GM12878 (cell line): ENCODE results near the gene FKBP2. TPM values are rescaled to one million over a fixed set of nuclear protein-coding genes. Genes with fewer than 3 reads are reported as not detected.

Experiments used
- BCL11A ChIP-seq: IDR thresholded peaks from 2 replicates; pipeline ENCODE4 v1.6.1; 2011; ENCODE audit warnings: low read depth, low read length
- BRCA1 ChIP-seq: IDR thresholded peaks from 2 replicates; pipeline ENCODE4 v1.6.1; 2011; ENCODE audit warnings: low read depth, low read length, improper control_type of control experiment
- CBX5 ChIP-seq: sonication (generic); IDR thresholded peaks from 2 replicates; pipeline ENCODE4 v1.6.1; 2016; ENCODE audit warnings: low read depth, moderate library complexity, mild to moderate bottlenecking, inconsistent platforms
- EED ChIP-seq: sonication (generic); IDR thresholded peaks from 2 replicates; pipeline ENCODE4 v1.6.1; 2016; ENCODE audit warnings: antibody characterized with exemption, low read depth
- EP300 ChIP-seq, 2 experiments: fragments of 150-350 bp in 1 of 2; IDR thresholded peaks; 2 replicates each; pipeline ENCODE4 v1.6.1; 2011 to 2012; ENCODE audit warnings: low read depth in 2 of 2, low read length in 2 of 2, borderline replicate concordance in 1 of 2, improper control_type of control experiment in 1 of 2, inconsistent platforms in 1 of 2; ENCODE audit not compliant: control insufficient read depth in 1 of 2
- FOS ChIP-seq: IDR thresholded peaks from 3 replicates; pipeline ENCODE4 v1.6.1; 2011; ENCODE audit warnings: borderline replicate concordance; ENCODE audit not compliant: insufficient read length; ENCODE audit errors: extremely low read depth
- JUNB ChIP-seq: IDR thresholded peaks from 2 replicates; pipeline ENCODE4 v1.6.1; 2016; ENCODE audit warnings: antibody characterized with exemption, mild to moderate bottlenecking
- JUND ChIP-seq: IDR thresholded peaks from 2 replicates; pipeline ENCODE4 v1.6.1; 2012; ENCODE audit warnings: low read depth, mild to moderate bottlenecking, low read length, improper control_type of control experiment, moderate library complexity
- KAT2A ChIP-seq: conservative IDR thresholded peaks from 2 replicates; pipeline ENCODE4 v1.6.1; 2011; ENCODE audit warnings: low read depth, low read length; ENCODE audit not compliant: control insufficient read depth
- MEF2A ChIP-seq: IDR thresholded peaks from 2 replicates; pipeline ENCODE4 v1.6.1; 2011; ENCODE audit warnings: low read depth, mild to moderate bottlenecking, low read length, moderate library complexity; ENCODE audit not compliant: insufficient read depth
- MEF2B ChIP-seq: fragments of 450-650 bp; IDR thresholded peaks from 2 replicates; pipeline ENCODE4 v1.6.1; 2018; ENCODE audit warnings: mild to moderate bottlenecking, moderate library complexity; ENCODE audit not compliant: partially characterized antibody, poor library complexity, severe bottlenecking
- MXI1 ChIP-seq: fragments of 150-350 bp; IDR thresholded peaks from 2 replicates; pipeline ENCODE4 v1.6.1; 2011; ENCODE audit warnings: low read depth, mild to moderate bottlenecking, inconsistent platforms, low read length, improper control_type of control experiment
- NR2C1 ChIP-seq: fragments of 450-650 bp; IDR thresholded peaks from 2 replicates; pipeline ENCODE4 v1.6.1; 2017; ENCODE audit warnings: antibody characterized with exemption, mild to moderate bottlenecking, moderate library complexity
- POLR2AphosphoS2 ChIP-seq: IDR thresholded peaks from 2 replicates; pipeline ENCODE4 v1.6.1; 2011; ENCODE audit warnings: low read depth, mild to moderate bottlenecking, low read length, improper control_type of control experiment, moderate library complexity
- RAD21 ChIP-seq: IDR thresholded peaks from 2 replicates; pipeline ENCODE4 v1.6.1; 2011; ENCODE audit warnings: mild to moderate bottlenecking, low read depth, low read length, moderate library complexity; ENCODE audit not compliant: insufficient read depth
- RB1 ChIP-seq: fragments of 450-650 bp; formaldehyde crosslinking; IDR thresholded peaks from 2 replicates; pipeline ENCODE4 v1.6.1; 2017; ENCODE audit warnings: mild to moderate bottlenecking, borderline replicate concordance
- SIX5 ChIP-seq: IDR thresholded peaks from 2 replicates; pipeline ENCODE4 v1.6.1; 2011; ENCODE audit warnings: mild to moderate bottlenecking, low read depth, low read length, moderate library complexity; ENCODE audit not compliant: severe bottlenecking
- SMC3 ChIP-seq: IDR thresholded peaks from 2 replicates; pipeline ENCODE4 v1.6.1; 2011; ENCODE audit warnings: low read length, improper control_type of control experiment, borderline replicate concordance
- TAF1 ChIP-seq: IDR thresholded peaks from 2 replicates; pipeline ENCODE4 v1.6.1; 2011; ENCODE audit warnings: mild to moderate bottlenecking, low read depth, low read length, borderline replicate concordance
- TCF12 ChIP-seq: IDR thresholded peaks from 2 replicates; pipeline ENCODE4 v1.6.1; 2011; ENCODE audit warnings: low read depth, mild to moderate bottlenecking, low read length
- ZNF207 ChIP-seq: fragments of 450-650 bp; IDR thresholded peaks from 2 replicates; pipeline ENCODE4 v1.6.1; 2014; ENCODE audit warnings: antibody characterized with exemption, mild to moderate bottlenecking, borderline replicate concordance
- ZNF622 ChIP-seq: fragments of 450-650 bp; IDR thresholded peaks from 2 replicates; pipeline ENCODE4 v1.6.1; 2017; ENCODE audit warnings: mild to moderate bottlenecking, inconsistent platforms
- polyA plus RNA-seq, 11 experiments: library from polyadenylated mRNA; depleted of rRNA in 4 of 11; unstranded in 6 of 11; stranded (reverse) in 5 of 11; fragments of >200 nt; fragmentation: Nextera tagmentation in 4 of 11; fragmentation: Illumina TruSeq in 1 of 11; extraction: Ambion mirVana in 4 of 11; extraction: Trizol in 1 of 11; gene quantifications; 1 replicate in 1 of 11; 2 replicates in 10 of 11; pipeline versions ENCODE4 v1.2.1 to v1.2.3, GENCODE V29; 2011 to 2016; ENCODE audit warnings: inconsistent platforms in 2 of 11, missing spikeins in 2 of 11, low read depth in 1 of 11
- total RNA-seq, 4 experiments: library from RNA; depleted of rRNA in 3 of 4; stranded (reverse); fragments of >200 nt in 3 of 4; fragmentation: Illumina TruSeq in 1 of 4; extraction: Trizol in 1 of 4; gene quantifications; 2 replicates each; pipeline versions ENCODE4 v1.2.1 to v1.2.3, GENCODE V29; 2013 to 2021
- TF ChIP-seq, protein P1 (sequence below): IDR thresholded peaks from 2 replicates; pipeline ENCODE4 v1.6.1; 2011; ENCODE audit warnings: mild to moderate bottlenecking, low read depth, low read length, moderate library complexity; ENCODE audit not compliant: insufficient replicate concordance
- TF ChIP-seq, protein P2 (sequence below): fragments of 450-650 bp; IDR thresholded peaks from 2 replicates; pipeline ENCODE4 v1.6.1; 2016; ENCODE audit warnings: mild to moderate bottlenecking, moderate library complexity, borderline replicate concordance
- TF ChIP-seq, protein P3 (sequence below): IDR thresholded peaks from 2 replicates; pipeline ENCODE4 v1.6.1; 2011; ENCODE audit warnings: borderline replicate concordance, low read depth, mild to moderate bottlenecking, moderate library complexity, mixed read lengths, low read length; ENCODE audit not compliant: insufficient read depth; ENCODE audit errors: extremely low read length

The FKBP2 gene
- total and polyA plus RNA-seq, 10 of the 15 experiments (the other 5 are each of a cell fraction or from before 2014, with no cell fraction given): 1.8 to 99.7 (median 39.5) TPM

DNA sequence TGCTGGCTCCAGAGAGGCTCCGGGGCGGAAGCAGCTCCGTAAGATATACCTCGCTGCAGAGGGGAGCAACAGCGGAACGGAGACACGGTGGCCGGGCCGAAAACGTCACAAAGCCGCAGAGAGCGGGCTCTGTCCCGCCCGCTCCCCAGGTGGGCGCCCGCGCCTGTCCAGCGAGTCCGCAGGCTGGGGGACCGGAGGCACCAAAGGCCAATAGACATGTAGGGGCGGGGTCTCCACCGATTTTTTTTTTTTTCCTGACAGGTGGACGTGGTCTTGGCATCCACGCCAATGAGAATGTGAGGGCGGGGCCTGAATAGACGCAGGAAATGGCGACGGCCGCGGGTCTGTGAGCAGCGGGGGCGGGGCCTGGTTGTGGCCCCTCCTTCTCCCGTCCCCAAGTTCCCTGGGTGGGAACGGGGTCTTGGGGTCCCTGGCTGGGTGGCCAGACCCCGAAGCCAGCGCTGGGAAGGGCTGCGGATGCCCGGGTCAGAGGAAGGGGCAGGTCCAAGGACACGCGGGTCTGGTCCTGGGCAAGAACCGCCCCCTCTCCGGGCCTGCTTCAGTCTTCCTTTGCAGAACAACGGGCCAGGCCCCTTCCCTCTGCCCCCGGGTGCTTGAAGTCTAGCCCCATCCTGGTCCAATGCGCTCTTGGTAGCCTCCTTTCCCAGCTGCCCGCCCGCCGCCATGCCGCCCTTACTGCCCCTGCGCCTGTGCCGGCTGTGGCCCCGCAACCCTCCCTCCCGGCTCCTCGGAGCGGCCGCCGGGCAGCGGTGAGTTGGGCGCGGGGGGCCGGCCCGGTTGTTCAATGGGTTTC, 10.5 kb upstream of the FKBP2 start, which contains the start of gene DNAJC4 (continued):
- no peak for TF ChIP-seq EP300 (IDR thresholded peaks at IDR 0.05; ENCODE audit: borderline replicate concordance in 1 of 2, control insufficient read depth in 1 of 2, low read depth in 2 of 2, low read length in 2 of 2)
- peak; percentile 71 for TF ChIP-seq POLR2AphosphoS2
- TF ChIP-seq, protein P1, sequence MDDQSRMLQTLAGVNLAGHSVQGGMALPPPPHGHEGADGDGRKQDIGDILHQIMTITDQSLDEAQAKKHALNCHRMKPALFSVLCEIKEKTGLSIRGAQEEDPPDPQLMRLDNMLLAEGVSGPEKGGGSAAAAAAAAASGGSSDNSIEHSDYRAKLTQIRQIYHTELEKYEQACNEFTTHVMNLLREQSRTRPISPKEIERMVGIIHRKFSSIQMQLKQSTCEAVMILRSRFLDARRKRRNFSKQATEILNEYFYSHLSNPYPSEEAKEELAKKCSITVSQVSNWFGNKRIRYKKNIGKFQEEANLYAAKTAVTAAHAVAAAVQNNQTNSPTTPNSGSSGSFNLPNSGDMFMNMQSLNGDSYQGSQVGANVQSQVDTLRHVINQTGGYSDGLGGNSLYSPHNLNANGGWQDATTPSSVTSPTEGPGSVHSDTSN: no peak
- TF ChIP-seq, protein P2, sequence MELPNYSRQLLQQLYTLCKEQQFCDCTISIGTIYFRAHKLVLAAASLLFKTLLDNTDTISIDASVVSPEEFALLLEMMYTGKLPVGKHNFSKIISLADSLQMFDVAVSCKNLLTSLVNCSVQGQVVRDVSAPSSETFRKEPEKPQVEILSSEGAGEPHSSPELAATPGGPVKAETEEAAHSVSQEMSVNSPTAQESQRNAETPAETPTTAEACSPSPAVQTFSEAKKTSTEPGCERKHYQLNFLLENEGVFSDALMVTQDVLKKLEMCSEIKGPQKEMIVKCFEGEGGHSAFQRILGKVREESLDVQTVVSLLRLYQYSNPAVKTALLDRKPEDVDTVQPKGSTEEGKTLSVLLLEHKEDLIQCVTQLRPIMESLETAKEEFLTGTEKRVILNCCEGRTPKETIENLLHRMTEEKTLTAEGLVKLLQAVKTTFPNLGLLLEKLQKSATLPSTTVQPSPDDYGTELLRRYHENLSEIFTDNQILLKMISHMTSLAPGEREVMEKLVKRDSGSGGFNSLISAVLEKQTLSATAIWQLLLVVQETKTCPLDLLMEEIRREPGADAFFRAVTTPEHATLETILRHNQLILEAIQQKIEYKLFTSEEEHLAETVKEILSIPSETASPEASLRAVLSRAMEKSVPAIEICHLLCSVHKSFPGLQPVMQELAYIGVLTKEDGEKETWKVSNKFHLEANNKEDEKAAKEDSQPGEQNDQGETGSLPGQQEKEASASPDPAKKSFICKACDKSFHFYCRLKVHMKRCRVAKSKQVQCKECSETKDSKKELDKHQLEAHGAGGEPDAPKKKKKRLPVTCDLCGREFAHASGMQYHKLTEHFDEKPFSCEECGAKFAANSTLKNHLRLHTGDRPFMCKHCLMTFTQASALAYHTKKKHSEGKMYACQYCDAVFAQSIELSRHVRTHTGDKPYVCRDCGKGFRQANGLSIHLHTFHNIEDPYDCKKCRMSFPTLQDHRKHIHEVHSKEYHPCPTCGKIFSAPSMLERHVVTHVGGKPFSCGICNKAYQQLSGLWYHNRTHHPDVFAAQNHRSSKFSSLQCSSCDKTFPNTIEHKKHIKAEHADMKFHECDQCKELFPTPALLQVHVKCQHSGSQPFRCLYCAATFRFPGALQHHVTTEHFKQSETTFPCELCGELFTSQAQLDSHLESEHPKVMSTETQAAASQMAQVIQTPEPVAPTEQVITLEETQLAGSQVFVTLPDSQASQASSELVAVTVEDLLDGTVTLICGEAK: no peak
- TF ChIP-seq MEF2A: no peak
- 0 out of 2 replicates have a peak, but pooled peaks have one; percentile 21 for TF ChIP-seq TAF1
- TF ChIP-seq ZNF207: peak; percentile 50; the same call in 1 of the 2 replicates
- TF ChIP-seq MEF2B: no peak
- TF ChIP-seq, protein P3, sequence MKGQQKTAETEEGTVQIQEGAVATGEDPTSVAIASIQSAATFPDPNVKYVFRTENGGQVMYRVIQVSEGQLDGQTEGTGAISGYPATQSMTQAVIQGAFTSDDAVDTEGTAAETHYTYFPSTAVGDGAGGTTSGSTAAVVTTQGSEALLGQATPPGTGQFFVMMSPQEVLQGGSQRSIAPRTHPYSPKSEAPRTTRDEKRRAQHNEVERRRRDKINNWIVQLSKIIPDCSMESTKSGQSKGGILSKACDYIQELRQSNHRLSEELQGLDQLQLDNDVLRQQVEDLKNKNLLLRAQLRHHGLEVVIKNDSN: no peak
- no peak for TF ChIP-seq RAD21
- no peak for TF ChIP-seq KAT2A
- peak; percentile 81 for TF ChIP-seq TCF12
- TF ChIP-seq FOS: no peak
- TF ChIP-seq MXI1: no peak
- no peak for TF ChIP-seq JUND
- no peak for TF ChIP-seq SMC3
- no peak for TF ChIP-seq ZNF622
- no peak for TF ChIP-seq BCL11A
- no peak for TF ChIP-seq JUNB
- no peak for TF ChIP-seq EED
- TF ChIP-seq SIX5: no peak
- TF ChIP-seq NR2C1: no peak
- no peak; the same call in 1 of the 2 replicates for TF ChIP-seq RB1
- TF ChIP-seq CBX5: no peak
- no peak for TF ChIP-seq BRCA1
